Erythroblast (primary cell): ENCODE results near the gene ETV2.

Experiments used
- GATA1 ChIP-seq: IDR thresholded peaks from 2 replicates; pipeline ENCODE4 v1.6.1; 2011; ENCODE audit warnings: low read depth, mild to moderate bottlenecking, control low read depth, low read length, moderate library complexity
- POLR2A ChIP-seq: IDR thresholded peaks from 2 replicates; pipeline ENCODE4 v1.6.1; 2011; ENCODE audit warnings: mild to moderate bottlenecking, low read length

DNA sequence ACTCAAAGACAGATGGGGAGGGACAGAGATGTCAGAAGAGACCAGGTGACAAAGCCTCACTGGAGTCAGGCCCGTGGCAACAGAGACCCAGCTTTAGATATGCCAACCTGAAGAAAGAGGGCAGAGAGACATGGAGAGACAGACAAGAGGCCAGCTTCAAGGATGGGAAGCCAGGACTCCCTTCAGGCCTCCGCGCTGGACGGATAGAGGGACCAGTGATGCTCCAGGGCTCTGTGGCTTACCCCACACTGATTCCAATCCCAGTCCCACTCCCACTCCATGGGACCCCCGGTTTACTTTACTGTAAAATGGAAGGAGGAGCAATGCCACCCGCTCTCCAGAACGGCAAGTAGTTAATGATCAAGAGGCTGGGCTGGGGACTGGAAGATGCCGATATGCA is 1.7 kb upstream of the ETV2 start:
- TF ChIP-seq POLR2A = no peak
- no peak for TF ChIP-seq GATA1
